Nephron progenitor cell (in vitro differentiated cells): ENCODE data around the gene KRTAP3-2.

Experiments used
- DNase-seq: peaks from one replicate; pipeline ENCODE4 v3.0.0; 2021
- H3K27ac Mint-ChIP-seq: 2 replicates; pipeline ENCODE4 v1.8.0; 2021; ENCODE audit warnings: mild to moderate bottlenecking, moderate library complexity, mixed read lengths
- H3K27me3 Mint-ChIP-seq: 2 replicates; pipeline ENCODE4 v1.8.0; 2021; ENCODE audit warnings: mild to moderate bottlenecking, low read depth, mixed read lengths; ENCODE audit not compliant: poor library complexity
- H3K36me3 Mint-ChIP-seq: 2 replicates; pipeline ENCODE4 v1.8.0; 2021; ENCODE audit warnings: low read depth, mixed read lengths
- H3K4me1 Mint-ChIP-seq: 2 replicates; pipeline ENCODE4 v1.8.0; 2021; ENCODE audit warnings: mixed read lengths
- H3K4me3 Mint-ChIP-seq: 2 replicates; pipeline ENCODE4 v1.8.0; 2021; ENCODE audit warnings: mild to moderate bottlenecking, moderate library complexity, mixed read lengths
- H3K9me3 Mint-ChIP-seq: 2 replicates; pipeline ENCODE4 v1.8.0; 2021; ENCODE audit warnings: mild to moderate bottlenecking, moderate library complexity, mixed read lengths
- CTCF ChIP-seq: fragments of 200-600 bp; sonication (generic); IDR thresholded peaks from 2 replicates; pipeline ENCODE4 v1.5.0; 2021; ENCODE audit warnings: antibody characterized with exemption

The KRTAP3-2 gene

GRCh38 chr17:40993084-40993483 is 6.6 kb downstream of the KRTAP3-2 start:
- Mint-ChIP-seq H3K4me3 (no peak overlapping the region), H3K9me3 (peaks cover 5% of the 10 kb centered on the region), H3K36me3 (no peaks in the 10 kb centered on the region), H3K27me3 (no peaks in the 10 kb centered on the region), H3K27ac (no peak overlapping the region), H3K4me1 (peaks cover 17% of the 10 kb centered on the region)
- no peak for DNase-seq
- no peak for TF ChIP-seq CTCF

- no peaks in the 10 kb centered on the region for H3K27me3 Mint-ChIP-seq
- no peak for DNase-seq
- H3K36me3 Mint-ChIP-seq, result no peaks in the 10 kb centered on the region
- H3K4me3 Mint-ChIP-seq, result no peak overlapping the region
- TF ChIP-seq CTCF, result no peak
- H3K4me1 Mint-ChIP-seq, result peaks cover 19% of the 10 kb centered on the region
- H3K27ac Mint-ChIP-seq, result no peak overlapping the region
- peaks cover 5% of the 10 kb centered on the region for H3K9me3 Mint-ChIP-seq
Measured at GRCh38 chr17:40992666-40993065, 7.0 kb downstream of the KRTAP3-2 start.

GRCh38 chr17:40986920-40987319 is 12.8 kb downstream of the KRTAP3-2 start:
- DNase-seq, result no peak
- Mint-ChIP-seq H3K4me3 (no peak overlapping the region), H3K36me3 (no peaks in the 10 kb centered on the region), H3K27ac (peak overlapping the region; percentile 47), H3K9me3 (peaks cover 11% of the 10 kb centered on the region), H3K27me3 (peaks cover 6% of the 10 kb centered on the region), H3K4me1 (peaks cover 34% of the 10 kb centered on the region)
- TF ChIP-seq CTCF, result no peak

- Mint-ChIP-seq H3K4me3 (no peak within 1 kb of the TSS), H3K4me1 (peaks cover 52% of the 10 kb centered on the region), H3K36me3 (no peaks in the 10 kb centered on the region), H3K27ac (no peak within 1 kb of the TSS), H3K27me3 (peaks cover 6% of the 10 kb centered on the region), H3K9me3 (peaks cover 6% of the 10 kb centered on the region)
- TF ChIP-seq CTCF, result no peak
- DNase-seq, result no peak
Measured at GRCh38 chr17:40984226-40984625, 15.5 kb downstream of the KRTAP3-2 start, which contains the start of gene KRT40. KRT40 (minus strand) TSS chr17:40984326; CDS start chr17:40984273, 53 bp downstream.

GRCh38 chr17:40981115-40981514 is 18.6 kb downstream of the KRTAP3-2 start:
- Mint-ChIP-seq H3K9me3 (no peaks in the 10 kb centered on the region), H3K4me1 (peaks cover 38% of the 10 kb centered on the region), H3K27me3 (peaks cover 7% of the 10 kb centered on the region), H3K4me3 (no peak overlapping the region), H3K27ac (peak overlapping the region; percentile 41), H3K36me3 (no peaks in the 10 kb centered on the region)
- no peak for TF ChIP-seq CTCF
- no peak for DNase-seq

- Mint-ChIP-seq H3K27me3 (peaks cover 7% of the 10 kb centered on the region), H3K36me3 (no peaks in the 10 kb centered on the region), H3K9me3 (no peaks in the 10 kb centered on the region), H3K4me3 (no peak overlapping the region), H3K4me1 (peaks cover 38% of the 10 kb centered on the region), H3K27ac (peak overlapping the region; percentile 41)
- TF ChIP-seq CTCF, result no peak
- DNase-seq, result no peak
Measured at GRCh38 chr17:40980596-40980995, 19.1 kb downstream of the KRTAP3-2 start.
